ENCODE results near the gene TMIGD3.

Gene TMIGD3

GRCh38 chr1:111474521-111474920 lies 28.9 kb downstream of the TMIGD3 start:
- DNase-seq: no peak

- DNase-seq: no peak
These were observed 29.3 kb downstream of the TMIGD3 start for GRCh38 chr1:111474106-111474505.

GRCh38 chr1:111471538-111471937 lies 31.9 kb downstream of the TMIGD3 start:
- no peak for DNase-seq

GRCh38 chr1:111471012-111471411 lies 32.4 kb downstream of the TMIGD3 start:
- DNase-seq: no peak

- DNase-seq: no peak
These were observed 32.8 kb downstream of the TMIGD3 start for GRCh38 chr1:111470596-111470995.

GRCh38 chr1:111469539-111469938 lies 33.9 kb downstream of the TMIGD3 start:
- no peak for DNase-seq

GRCh38 chr1:111468717-111469100 lies 34.7 kb downstream of the TMIGD3 start:
- no peak for DNase-seq

GRCh38 chr1:111467865-111468716 lies 35.3 kb downstream of the TMIGD3 start:
- no peak for DNase-seq

- no peak for DNase-seq
These were observed 37.0 kb downstream of the TMIGD3 start for GRCh38 chr1:111466480-111466879.

GRCh38 chr1:111465754-111466153 lies 37.7 kb downstream of the TMIGD3 start:
- no peak for DNase-seq

- no peak for DNase-seq
These were observed 40.3 kb downstream of the TMIGD3 start for GRCh38 chr1:111463029-111463683.

- DNase-seq: no peak
These were observed 40.9 kb downstream of the TMIGD3 start for GRCh38 chr1:111462370-111463028.

- no peak for DNase-seq
These were observed 41.7 kb downstream of the TMIGD3 start for GRCh38 chr1:111461765-111462164.

- no peak for DNase-seq
These were observed 47.8 kb downstream of the TMIGD3 start for GRCh38 chr1:111455642-111456031.

- no peak for DNase-seq
These were observed 48.4 kb downstream of the TMIGD3 start for GRCh38 chr1:111454859-111455641.

- DNase-seq: no peak
These were observed 49.7 kb downstream of the TMIGD3 start for GRCh38 chr1:111453706-111454105.

GRCh38 chr1:111452581-111452980 lies 50.9 kb downstream of the TMIGD3 start:
- DNase-seq: no peak

- DNase-seq: no peak
These were observed 53.2 kb downstream of the TMIGD3 start for GRCh38 chr1:111450185-111450584.

- DNase-seq: no peak
These were observed 53.8 kb downstream of the TMIGD3 start for GRCh38 chr1:111449703-111450017.

GRCh38 chr1:111448918-111449702 lies 54.3 kb downstream of the TMIGD3 start, which contains the start of the genes ATP5PB and WDR77:
ATP5PB (plus strand) TSS chr1:111449464; CDS start chr1:111449542, 78 bp downstream.
WDR77 (minus strand) TSS chr1:111449256; CDS start chr1:111449169, 87 bp downstream.
- DNase-seq: peak; percentile 99

- no peak for DNase-seq
These were observed 54.9 kb downstream of the TMIGD3 start for GRCh38 chr1:111448482-111448917.
